Erythroblast (primary cell): Measurements from ENCODE around the gene SLC25A22.

Experiments
- GATA1 ChIP-seq: IDR thresholded peaks from 2 replicates; pipeline ENCODE4 v1.6.1; 2011; ENCODE audit warnings: low read depth, mild to moderate bottlenecking, control low read depth, low read length, moderate library complexity
- POLR2A ChIP-seq: IDR thresholded peaks from 2 replicates; pipeline ENCODE4 v1.6.1; 2011; ENCODE audit warnings: mild to moderate bottlenecking, low read length

GRCh38 chr11:792535-792821 is 5.6 kb downstream of the SLC25A22 start:
- TF ChIP-seq POLR2A: no peak
- no peak for TF ChIP-seq GATA1
